Activated naive CD4-positive, alpha-beta T cell treated with anti-CD3 and anti-CD28 coated beads, Interleukin-2, amount 50 U/mL, for 24 hours (primary cell): ENCODE results near the gene CPNE1.
"Not testable (repeated sequence)": the region's sequence is repeated elsewhere in the genome, so short reads cannot be mapped to it uniquely, and the experiment has no call there.

Experiments used
- H3K27ac Mint-ChIP-seq: one replicate; pipeline ENCODE4 v1.8.0; 2021; ENCODE audit warnings: mild to moderate bottlenecking, mixed read lengths
- H3K27me3 Mint-ChIP-seq: one replicate; pipeline ENCODE4 v1.8.0; 2021; ENCODE audit warnings: mixed read lengths
- H3K36me3 Mint-ChIP-seq: one replicate; pipeline ENCODE4 v1.8.0; 2021; ENCODE audit warnings: mixed read lengths
- H3K4me1 Mint-ChIP-seq: one replicate; pipeline ENCODE4 v1.8.0; 2021; ENCODE audit warnings: mixed read lengths
- H3K4me3 Mint-ChIP-seq: one replicate; pipeline ENCODE4 v1.8.0; 2021; ENCODE audit warnings: mild to moderate bottlenecking, mixed read lengths
- H3K9me3 Mint-ChIP-seq: one replicate; pipeline ENCODE4 v1.8.0; 2021; ENCODE audit warnings: mixed read lengths

Gene CPNE1

DNA sequence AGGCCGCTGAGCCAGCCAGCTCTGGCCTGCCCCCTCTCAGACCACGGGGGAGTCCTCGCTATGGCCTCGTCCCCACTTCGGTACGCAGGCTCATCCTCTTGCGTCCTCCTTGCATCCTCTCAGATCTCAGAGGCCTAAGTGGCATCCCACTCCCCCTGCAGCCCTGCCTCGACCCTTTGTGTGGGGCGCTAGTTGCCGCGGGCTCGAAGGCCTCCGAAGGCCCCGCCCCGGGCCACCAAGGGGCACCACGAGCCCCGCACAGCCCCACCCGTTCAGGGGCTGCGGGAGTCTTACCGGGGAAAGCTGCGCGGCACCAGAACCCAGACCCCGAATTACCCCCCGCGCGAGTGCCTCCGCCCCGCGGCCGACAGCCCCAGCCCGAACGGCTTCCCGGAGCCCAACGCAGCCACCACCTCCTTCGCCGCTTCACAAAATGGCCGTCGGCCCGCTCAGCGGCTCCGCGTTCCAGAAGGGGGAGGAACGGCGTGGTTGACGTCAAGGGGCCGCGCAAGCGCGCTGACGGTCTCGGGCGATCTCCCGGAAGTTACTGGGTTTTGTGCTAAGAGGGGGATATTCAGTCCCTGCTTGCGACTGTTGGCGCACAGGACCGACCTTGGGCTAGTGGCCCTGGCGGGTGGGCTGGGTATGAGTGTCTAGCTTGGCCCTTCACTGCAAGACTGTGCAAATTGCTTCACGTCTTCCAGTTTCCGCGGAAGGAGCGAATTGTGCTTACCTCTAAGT is at the start of gene CPNE1, which contains the start of gene RBM12:
TSS of gene CPNE1 (minus strand) at position 435 of the 741 bp plus-strand sequence. CDS start 31,977 bp downstream, outside the sequence.
TSS of gene RBM12 (minus strand) at position 435 of the 741 bp plus-strand sequence. CDS start 9,578 bp downstream, outside the sequence.
- Mint-ChIP-seq H3K27ac (peak within 1 kb of the TSS; percentile 100), H3K36me3 (peaks cover 11% of the 10 kb centered on the region), H3K27me3 (no peaks in the 10 kb centered on the region), H3K4me1 (peaks cover 44% of the 10 kb centered on the region), H3K9me3 (no peaks in the 10 kb centered on the region), H3K4me3 (peak within 1 kb of the TSS; percentile 93)

DNA sequence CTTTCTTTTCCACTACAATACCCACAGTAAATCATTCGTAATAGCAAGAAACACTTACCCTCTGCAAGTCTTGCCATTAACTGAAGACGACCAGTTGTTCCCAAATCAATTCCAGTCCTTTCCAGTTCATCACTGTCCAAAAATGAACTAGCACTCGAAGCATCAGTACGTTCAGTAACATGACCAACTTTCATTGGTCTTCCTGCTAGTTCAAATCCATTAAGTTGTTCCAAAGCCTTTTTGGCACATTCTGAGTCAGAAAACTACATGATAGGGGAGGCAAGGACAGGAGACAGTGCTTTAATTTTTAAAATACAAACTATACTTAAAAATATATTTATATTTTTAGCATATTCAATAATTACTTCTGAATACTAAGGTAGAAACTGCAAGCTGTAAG is 49.4 kb upstream of the CPNE1 start:
- Mint-ChIP-seq H3K4me1 (peaks cover 69% of the 10 kb centered on the region), H3K9me3 (no peaks in the 10 kb centered on the region), H3K4me3 (no peak overlapping the region), H3K36me3 (peaks cover 11% of the 10 kb centered on the region), H3K27ac (no peak overlapping the region), H3K27me3 (no peaks in the 10 kb centered on the region)

- not testable (repeated sequence) for H3K9me3 Mint-ChIP-seq, H3K27me3 Mint-ChIP-seq, H3K4me3 Mint-ChIP-seq
- Mint-ChIP-seq H3K36me3 (peaks cover 11% of the 10 kb centered on the region), H3K4me1 (peaks cover 72% of the 10 kb centered on the region), H3K27ac (peak overlapping the region; percentile 74)
Measured at GRCh38 chr20:35713120-35713519, 48.4 kb upstream of the CPNE1 start.

- Mint-ChIP-seq H3K27ac (peak overlapping the region; percentile 83), H3K27me3 (no peaks in the 10 kb centered on the region), H3K9me3 (no peaks in the 10 kb centered on the region), H3K4me3 (peak overlapping the region; percentile 62), H3K36me3 (peaks cover 9% of the 10 kb centered on the region), H3K4me1 (peaks cover 64% of the 10 kb centered on the region)
Measured at GRCh38 chr20:35711588-35712209, 47.0 kb upstream of the CPNE1 start.

GRCh38 chr20:35710884-35711587 is 46.3 kb upstream of the CPNE1 start:
- peak overlapping the region; percentile 62 for H3K4me3 Mint-ChIP-seq
- H3K27me3 Mint-ChIP-seq, result no peaks in the 10 kb centered on the region
- H3K27ac Mint-ChIP-seq, result peak overlapping the region; percentile 83
- no peaks in the 10 kb centered on the region for H3K9me3 Mint-ChIP-seq
- peaks cover 6% of the 10 kb centered on the region for H3K36me3 Mint-ChIP-seq
- H3K4me1 Mint-ChIP-seq, result peaks cover 60% of the 10 kb centered on the region

GRCh38 chr20:35710039-35710438 is 45.3 kb upstream of the CPNE1 start:
- Mint-ChIP-seq H3K9me3 (no peaks in the 10 kb centered on the region), H3K4me3 (no peak overlapping the region), H3K36me3 (peaks cover 3% of the 10 kb centered on the region), H3K27me3 (no peaks in the 10 kb centered on the region), H3K4me1 (peaks cover 52% of the 10 kb centered on the region), H3K27ac (no peak overlapping the region)

- Mint-ChIP-seq H3K4me3 (no peak overlapping the region), H3K27me3 (no peaks in the 10 kb centered on the region), H3K9me3 (no peaks in the 10 kb centered on the region), H3K36me3 (peaks cover 6% of the 10 kb centered on the region), H3K27ac (peak overlapping the region; percentile 79), H3K4me1 (peaks cover 54% of the 10 kb centered on the region)
Measured at GRCh38 chr20:35709259-35709658, 44.6 kb upstream of the CPNE1 start.

DNA sequence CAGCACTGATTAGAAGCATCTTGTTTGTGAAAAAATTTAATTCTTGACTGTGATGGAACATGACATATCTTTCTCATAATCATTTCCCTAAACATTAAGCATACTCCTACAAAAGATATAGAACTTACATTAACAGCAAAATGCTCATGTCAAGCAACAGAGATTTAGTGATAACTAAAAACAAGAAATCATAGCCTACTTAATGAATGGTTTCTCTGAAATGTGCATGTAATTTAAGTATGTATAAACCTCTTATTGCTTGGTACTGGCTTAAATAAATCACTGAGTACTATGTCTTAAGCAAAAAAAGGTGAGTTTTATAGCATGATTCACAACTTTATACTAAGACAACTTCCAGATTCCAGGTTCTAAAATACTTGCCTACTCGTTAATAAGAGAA is 43.8 kb upstream of the CPNE1 start:
- H3K36me3 Mint-ChIP-seq, result peaks cover 9% of the 10 kb centered on the region
- no peaks in the 10 kb centered on the region for H3K9me3 Mint-ChIP-seq
- H3K27me3 Mint-ChIP-seq, result no peaks in the 10 kb centered on the region
- peaks cover 52% of the 10 kb centered on the region for H3K4me1 Mint-ChIP-seq
- H3K4me3 Mint-ChIP-seq, result no peak overlapping the region
- peak overlapping the region; percentile 79 for H3K27ac Mint-ChIP-seq

GRCh38 chr20:35706591-35707529 is 42.2 kb upstream of the CPNE1 start:
- not testable (repeated sequence) for H3K4me3 Mint-ChIP-seq, H3K27me3 Mint-ChIP-seq, H3K9me3 Mint-ChIP-seq
- Mint-ChIP-seq H3K4me1 (peaks cover 52% of the 10 kb centered on the region), H3K36me3 (peaks cover 11% of the 10 kb centered on the region), H3K27ac (peak overlapping the region; percentile 55)

- H3K4me1 Mint-ChIP-seq, result peaks cover 46% of the 10 kb centered on the region
- not testable (repeated sequence) for H3K27me3 Mint-ChIP-seq, H3K27ac Mint-ChIP-seq, H3K4me3 Mint-ChIP-seq, H3K9me3 Mint-ChIP-seq
- peaks cover 12% of the 10 kb centered on the region for H3K36me3 Mint-ChIP-seq
Measured at GRCh38 chr20:35705894-35706293, 41.2 kb upstream of the CPNE1 start.

- Mint-ChIP-seq H3K27ac (peak overlapping the region; percentile 21), H3K4me3 (no peak overlapping the region), H3K9me3 (no peaks in the 10 kb centered on the region), H3K27me3 (no peaks in the 10 kb centered on the region), H3K36me3 (peaks cover 11% of the 10 kb centered on the region), H3K4me1 (peaks cover 46% of the 10 kb centered on the region)
Measured at GRCh38 chr20:35704514-35705261, 40.0 kb upstream of the CPNE1 start.

DNA sequence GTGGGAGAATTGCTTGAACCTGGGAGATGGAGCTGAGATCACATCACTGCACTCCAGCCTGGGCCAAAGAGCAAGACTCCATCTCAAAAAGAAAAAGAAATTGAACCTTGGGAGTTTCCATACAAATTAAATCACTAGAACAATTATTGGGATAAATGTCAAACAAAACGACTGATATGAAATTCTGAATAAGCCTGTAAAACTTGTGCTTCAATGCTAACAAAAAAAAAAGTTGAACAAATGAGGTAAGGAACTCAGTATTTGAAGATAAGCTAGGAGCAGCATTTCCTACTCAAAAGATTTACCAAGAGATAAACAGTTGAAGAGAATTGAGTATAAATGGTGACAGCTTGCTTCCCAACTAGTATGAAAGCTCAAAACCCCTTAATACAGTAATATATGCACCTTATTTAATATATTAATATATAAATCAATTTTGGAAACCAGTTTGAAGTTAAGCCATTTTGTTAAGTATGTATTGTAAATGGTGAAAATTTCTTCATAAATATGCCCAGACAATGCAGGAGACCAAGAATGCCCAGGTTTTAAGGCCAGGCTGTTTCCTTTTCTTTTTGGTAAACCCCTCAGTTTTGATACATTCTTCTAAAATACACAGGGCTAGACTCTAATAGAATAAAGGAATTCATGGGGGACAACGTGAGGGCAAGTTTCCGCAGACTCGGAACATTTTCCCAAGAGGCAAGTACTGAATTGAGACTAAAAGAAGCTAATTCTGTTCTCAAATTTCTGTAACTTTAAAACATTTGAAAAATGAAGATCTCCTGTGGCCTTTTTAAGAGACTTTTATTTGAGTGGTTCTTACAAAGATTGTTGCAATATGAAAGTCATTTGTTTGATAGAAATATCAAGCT is 38.4 kb upstream of the CPNE1 start:
- Mint-ChIP-seq H3K4me1 (peaks cover 42% of the 10 kb centered on the region), H3K4me3 (no peak overlapping the region), H3K9me3 (no peaks in the 10 kb centered on the region), H3K27ac (peak overlapping the region; percentile 79), H3K27me3 (no peaks in the 10 kb centered on the region), H3K36me3 (peaks cover 13% of the 10 kb centered on the region)

DNA sequence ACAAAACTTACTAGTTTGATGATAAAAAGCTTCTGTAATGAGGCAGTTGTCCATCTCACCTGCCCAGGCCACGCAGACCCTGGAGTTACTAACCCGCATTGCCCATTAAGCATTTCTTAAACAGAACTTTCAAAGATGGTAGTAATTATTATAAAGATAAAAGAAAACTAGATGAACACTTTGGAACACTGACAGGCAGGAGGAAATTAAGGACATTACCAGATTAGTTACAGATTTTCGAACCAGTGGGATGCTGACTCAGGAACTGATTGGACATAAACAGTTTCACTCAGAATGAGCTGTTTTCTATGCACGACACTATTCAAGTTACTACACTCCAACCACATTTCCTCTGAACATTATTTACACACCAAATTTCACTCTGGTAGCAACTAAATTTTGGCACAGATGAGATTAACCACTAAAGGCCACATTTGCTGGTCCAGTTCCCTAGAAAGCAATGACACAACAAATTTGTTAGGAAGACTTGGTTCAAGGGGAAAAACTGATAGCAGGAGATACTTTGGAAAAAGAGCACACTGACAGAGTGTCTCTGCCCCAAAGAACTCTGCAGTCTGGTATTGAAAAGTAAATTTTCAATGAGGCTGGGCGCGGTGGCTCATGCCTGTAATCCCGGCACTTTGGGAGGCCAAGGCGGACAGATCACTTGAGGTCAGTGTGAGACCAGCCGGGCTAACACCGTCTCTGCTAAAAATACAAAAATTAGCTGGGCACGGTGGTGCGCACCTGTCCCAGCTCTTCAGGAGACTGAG is 37.5 kb upstream of the CPNE1 start:
- Mint-ChIP-seq H3K36me3 (peaks cover 13% of the 10 kb centered on the region), H3K27ac (peak overlapping the region; percentile 55), H3K4me1 (peaks cover 50% of the 10 kb centered on the region), H3K4me3 (peak overlapping the region; percentile 15), H3K27me3 (no peaks in the 10 kb centered on the region), H3K9me3 (no peaks in the 10 kb centered on the region)
